Measurements from ENCODE around the gene ACIN1. TPM values are rescaled to one million over a fixed set of nuclear protein-coding genes. Genes with fewer than 3 reads are reported as not detected.

Gene ACIN1
- total and polyA plus RNA-seq, 2 of the 13 experiments (the other 11 are each of a cell fraction or from before 2014, with no cell fraction given), result 165 to 183 TPM

DNA sequence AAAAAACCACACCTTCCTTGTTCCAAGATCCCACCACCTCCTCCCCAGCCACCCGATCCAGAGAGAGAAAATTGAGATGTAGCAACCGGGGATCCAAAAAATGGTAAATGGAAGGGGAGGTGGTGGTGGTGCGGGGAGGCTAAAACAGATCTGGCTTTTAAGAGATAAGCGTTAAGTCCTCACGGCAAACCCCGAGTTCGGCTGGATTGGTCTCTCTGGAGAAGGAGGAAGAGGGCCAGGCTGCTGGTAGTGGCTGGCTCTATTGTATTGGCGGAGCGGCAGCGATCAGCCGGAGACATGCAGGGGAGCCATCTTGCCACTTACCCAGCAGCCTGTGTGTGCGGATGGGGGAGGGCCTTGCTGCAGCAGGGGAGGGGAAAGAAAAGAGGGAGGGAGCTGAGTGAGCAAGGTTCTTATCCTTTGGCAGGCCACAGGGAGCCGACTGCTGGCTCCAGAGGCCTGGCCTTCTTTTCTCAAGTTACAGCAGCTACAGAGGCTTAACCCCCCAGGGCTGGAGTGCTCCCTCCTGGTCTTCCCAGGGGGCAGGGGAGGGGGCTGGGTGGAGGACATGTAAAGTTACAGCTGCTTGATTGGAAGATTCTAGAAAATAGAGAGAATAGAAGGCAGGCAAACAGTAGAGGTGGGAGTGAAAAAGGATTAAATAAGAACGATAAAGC is 23.6 kb downstream of the ACIN1 start (continued):
- TF ChIP-seq ZNF710 (CRISPR knock-in tag; IDR thresholded peaks at IDR 0.05; ENCODE audit: borderline replicate concordance), result peak; percentile 85; the same call in 1 of the 2 replicates
- TF ChIP-seq, protein P1, sequence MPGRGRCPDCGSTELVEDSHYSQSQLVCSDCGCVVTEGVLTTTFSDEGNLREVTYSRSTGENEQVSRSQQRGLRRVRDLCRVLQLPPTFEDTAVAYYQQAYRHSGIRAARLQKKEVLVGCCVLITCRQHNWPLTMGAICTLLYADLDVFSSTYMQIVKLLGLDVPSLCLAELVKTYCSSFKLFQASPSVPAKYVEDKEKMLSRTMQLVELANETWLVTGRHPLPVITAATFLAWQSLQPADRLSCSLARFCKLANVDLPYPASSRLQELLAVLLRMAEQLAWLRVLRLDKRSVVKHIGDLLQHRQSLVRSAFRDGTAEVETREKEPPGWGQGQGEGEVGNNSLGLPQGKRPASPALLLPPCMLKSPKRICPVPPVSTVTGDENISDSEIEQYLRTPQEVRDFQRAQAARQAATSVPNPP (CRISPR knock-in tag; IDR thresholded peaks at IDR 0.05), result peak; percentile 88; the same call in 1 of the 2 replicates
- TF ChIP-seq ZNF7 (CRISPR knock-in tag; IDR thresholded peaks at IDR 0.05), result peak; percentile 59
- TF ChIP-seq PHF21A (CRISPR knock-in tag; IDR thresholded peaks at IDR 0.05), result peak; percentile 22; the same call in 1 of the 2 replicates
- TF ChIP-seq EP300 (IDR thresholded peaks at IDR 0.05; ENCODE audit: low read depth in 2 of 2, low read length in 2 of 2), result 0 out of 4 replicates have a peak, but pooled peaks of 1 of the 2 experiments have one; percentile 11
- TF ChIP-seq EP300 (CRISPR knock-in tag; IDR thresholded peaks at IDR 0.05; ENCODE audit: borderline replicate concordance), result peak; percentile 26; the same call in 1 of the 2 replicates
- no peak for TF ChIP-seq THAP8 (CRISPR knock-in tag; IDR thresholded peaks at IDR 0.05; ENCODE audit: borderline replicate concordance)
- TF ChIP-seq STAT5B (CRISPR knock-in tag; IDR thresholded peaks at IDR 0.05), result peak; percentile 92
- TF ChIP-seq, protein P2, sequence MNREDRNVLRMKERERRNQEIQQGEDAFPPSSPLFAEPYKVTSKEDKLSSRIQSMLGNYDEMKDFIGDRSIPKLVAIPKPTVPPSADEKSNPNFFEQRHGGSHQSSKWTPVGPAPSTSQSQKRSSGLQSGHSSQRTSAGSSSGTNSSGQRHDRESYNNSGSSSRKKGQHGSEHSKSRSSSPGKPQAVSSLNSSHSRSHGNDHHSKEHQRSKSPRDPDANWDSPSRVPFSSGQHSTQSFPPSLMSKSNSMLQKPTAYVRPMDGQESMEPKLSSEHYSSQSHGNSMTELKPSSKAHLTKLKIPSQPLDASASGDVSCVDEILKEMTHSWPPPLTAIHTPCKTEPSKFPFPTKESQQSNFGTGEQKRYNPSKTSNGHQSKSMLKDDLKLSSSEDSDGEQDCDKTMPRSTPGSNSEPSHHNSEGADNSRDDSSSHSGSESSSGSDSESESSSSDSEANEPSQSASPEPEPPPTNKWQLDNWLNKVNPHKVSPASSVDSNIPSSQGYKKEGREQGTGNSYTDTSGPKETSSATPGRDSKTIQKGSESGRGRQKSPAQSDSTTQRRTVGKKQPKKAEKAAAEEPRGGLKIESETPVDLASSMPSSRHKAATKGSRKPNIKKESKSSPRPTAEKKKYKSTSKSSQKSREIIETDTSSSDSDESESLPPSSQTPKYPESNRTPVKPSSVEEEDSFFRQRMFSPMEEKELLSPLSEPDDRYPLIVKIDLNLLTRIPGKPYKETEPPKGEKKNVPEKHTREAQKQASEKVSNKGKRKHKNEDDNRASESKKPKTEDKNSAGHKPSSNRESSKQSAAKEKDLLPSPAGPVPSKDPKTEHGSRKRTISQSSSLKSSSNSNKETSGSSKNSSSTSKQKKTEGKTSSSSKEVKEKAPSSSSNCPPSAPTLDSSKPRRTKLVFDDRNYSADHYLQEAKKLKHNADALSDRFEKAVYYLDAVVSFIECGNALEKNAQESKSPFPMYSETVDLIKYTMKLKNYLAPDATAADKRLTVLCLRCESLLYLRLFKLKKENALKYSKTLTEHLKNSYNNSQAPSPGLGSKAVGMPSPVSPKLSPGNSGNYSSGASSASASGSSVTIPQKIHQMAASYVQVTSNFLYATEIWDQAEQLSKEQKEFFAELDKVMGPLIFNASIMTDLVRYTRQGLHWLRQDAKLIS (CRISPR knock-in tag; IDR thresholded peaks at IDR 0.05), result peak; percentile 94
- TF ChIP-seq PBX2 (CRISPR knock-in tag; IDR thresholded peaks at IDR 0.05), result no peak
- no peak for TF ChIP-seq ADNP (CRISPR knock-in tag; IDR thresholded peaks at IDR 0.05)
- peak; percentile 91 for TF ChIP-seq CSRNP1 (CRISPR knock-in tag; IDR thresholded peaks at IDR 0.05)
- peak; percentile 99 for TF ChIP-seq YY1 (IDR thresholded peaks at IDR 0.05; ENCODE audit: insufficient read depth, insufficient replicate concordance, low read depth, low read length)
- TF ChIP-seq NR0B2 (CRISPR knock-in tag; IDR thresholded peaks at IDR 0.05), result peak; percentile 82
- TF ChIP-seq ZNF644 (CRISPR knock-in tag; IDR thresholded peaks at IDR 0.05; ENCODE audit: low read depth), result peak; percentile 94
- no peak; the same call in 1 of the 2 replicates for TF ChIP-seq ZNF44 (CRISPR knock-in tag; IDR thresholded peaks at IDR 0.05)
- TF ChIP-seq ZNF225 (CRISPR knock-in tag; IDR thresholded peaks at IDR 0.05), result peak; percentile 93; the same call in 1 of the 2 replicates

Data from HepG2 (cell line).